ENCODE measurements around the gene FAM149B1. TPM values are rescaled to one million over a fixed set of nuclear protein-coding genes. Genes with fewer than 3 reads are reported as not detected.

The FAM149B1 gene
- total RNA-seq, 2 donors from 2014 or later = 4.9 to 17.1 TPM

DNA sequence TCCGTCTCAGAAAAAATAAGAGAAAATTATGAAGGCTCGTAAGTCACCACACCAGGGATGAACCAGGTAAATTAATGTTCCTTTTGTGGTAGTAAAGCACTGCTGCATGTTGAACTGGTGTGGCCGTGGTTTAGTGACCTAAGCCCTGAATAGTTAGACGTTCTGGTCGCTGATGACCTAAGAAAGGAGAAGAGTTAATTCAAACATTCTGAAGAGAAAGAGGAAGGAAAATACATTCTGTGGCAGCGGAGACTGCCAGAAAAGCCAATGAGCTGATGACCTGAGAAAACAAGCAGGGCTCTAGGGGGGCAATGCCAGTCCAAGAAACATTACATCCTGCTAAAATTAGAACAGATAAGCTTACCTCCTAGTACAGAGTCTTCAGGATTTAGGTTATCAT is 61.6 kb downstream of the FAM149B1 start:
- Histone ChIP-seq H3K36me3 (replicated peaks in 1 of 2; ENCODE audit: insufficient read depth in 1 of 2, low read depth in 2 of 2) (no peaks in the 10 kb centered on the region), H3K9me3 (no peaks in the 10 kb centered on the region), H3K4me1 (no peaks in the 10 kb centered on the region), H3K4me3 (no peak overlapping the region), H3K27me3 (no peaks in the 10 kb centered on the region), H3K27ac (no peak overlapping the region)
- 80 to 89% methylated on average over 6 of the region's 6 CpGs for WGBS, 2 donors
- intact Hi-C loops (cut with DNase I) = no loop called here
- TF ChIP-seq, protein P1, sequence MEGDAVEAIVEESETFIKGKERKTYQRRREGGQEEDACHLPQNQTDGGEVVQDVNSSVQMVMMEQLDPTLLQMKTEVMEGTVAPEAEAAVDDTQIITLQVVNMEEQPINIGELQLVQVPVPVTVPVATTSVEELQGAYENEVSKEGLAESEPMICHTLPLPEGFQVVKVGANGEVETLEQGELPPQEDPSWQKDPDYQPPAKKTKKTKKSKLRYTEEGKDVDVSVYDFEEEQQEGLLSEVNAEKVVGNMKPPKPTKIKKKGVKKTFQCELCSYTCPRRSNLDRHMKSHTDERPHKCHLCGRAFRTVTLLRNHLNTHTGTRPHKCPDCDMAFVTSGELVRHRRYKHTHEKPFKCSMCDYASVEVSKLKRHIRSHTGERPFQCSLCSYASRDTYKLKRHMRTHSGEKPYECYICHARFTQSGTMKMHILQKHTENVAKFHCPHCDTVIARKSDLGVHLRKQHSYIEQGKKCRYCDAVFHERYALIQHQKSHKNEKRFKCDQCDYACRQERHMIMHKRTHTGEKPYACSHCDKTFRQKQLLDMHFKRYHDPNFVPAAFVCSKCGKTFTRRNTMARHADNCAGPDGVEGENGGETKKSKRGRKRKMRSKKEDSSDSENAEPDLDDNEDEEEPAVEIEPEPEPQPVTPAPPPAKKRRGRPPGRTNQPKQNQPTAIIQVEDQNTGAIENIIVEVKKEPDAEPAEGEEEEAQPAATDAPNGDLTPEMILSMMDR (IDR thresholded peaks at IDR 0.05) = no peak
- no peak for TF ChIP-seq POLR2A (IDR thresholded peaks at IDR 0.05)
- DNase-seq = peak in 1 of 4 donors; percentile 8
- no peak for ATAC-seq

DNA sequence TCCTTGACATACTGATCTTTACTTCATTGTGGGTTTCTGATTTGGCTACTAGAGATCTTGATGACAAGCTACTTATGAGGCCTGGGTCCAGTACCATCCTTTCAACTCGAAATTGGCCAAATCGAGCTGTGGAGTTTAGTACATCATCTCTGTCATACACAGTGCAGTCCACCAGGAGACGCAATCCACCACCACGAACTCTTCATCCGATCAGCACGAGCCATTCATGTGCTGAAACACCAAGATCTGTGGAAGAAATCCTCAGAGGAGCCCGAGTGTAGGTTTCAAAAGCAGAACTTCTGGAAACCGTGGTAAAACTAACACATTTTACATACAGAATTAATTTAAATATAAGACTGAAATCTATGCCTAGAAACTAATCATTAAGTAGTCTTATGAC is 65.0 kb downstream of the FAM149B1 start:
- Histone ChIP-seq H3K9me3 (no peaks in the 10 kb centered on the region), H3K27ac (no peak overlapping the region), H3K36me3 (replicated peaks in 1 of 2; ENCODE audit: insufficient read depth in 1 of 2, low read depth in 2 of 2) (peaks cover 0 to 1% of the 10 kb centered on the region in 2 donors), H3K4me1 (no peaks in the 10 kb centered on the region), H3K27me3 (no peaks in the 10 kb centered on the region), H3K4me3 (no peak overlapping the region)
- DNase-seq (no peak), ATAC-seq (no peak)
- intact Hi-C loops (cut with DNase I) = no loop called here
- 82 to 86% methylated on average over 8 of the region's 8 CpGs for WGBS, 2 donors
- TF ChIP-seq, protein P1 (IDR thresholded peaks at IDR 0.05) = no peak
- TF ChIP-seq POLR2A (IDR thresholded peaks at IDR 0.05) = no peak

DNA sequence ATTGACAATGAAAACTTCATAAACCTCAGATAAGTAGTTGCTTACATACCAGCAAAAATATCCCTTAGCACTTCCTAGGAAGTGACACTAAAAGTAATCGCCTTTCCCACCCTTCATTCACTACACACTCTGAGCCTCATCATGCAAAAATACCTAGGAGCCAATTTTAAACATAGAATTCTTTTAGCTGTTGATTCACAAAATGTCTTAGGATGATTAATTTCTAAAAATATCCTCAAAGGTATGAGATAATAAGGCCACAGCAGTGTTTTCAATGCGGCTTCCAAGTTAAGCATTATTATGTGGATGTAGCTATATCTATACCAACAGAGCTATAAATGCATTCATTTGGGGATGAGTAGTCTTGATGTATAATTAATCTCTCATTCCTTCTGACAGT is 66.0 kb downstream of the FAM149B1 start:
- peaks cover 0 to 1% of the 10 kb centered on the region in 2 donors for H3K36me3 ChIP-seq (replicated peaks in 1 of 2; ENCODE audit: insufficient read depth in 1 of 2, low read depth in 2 of 2)
- ATAC-seq = no peak

DNA sequence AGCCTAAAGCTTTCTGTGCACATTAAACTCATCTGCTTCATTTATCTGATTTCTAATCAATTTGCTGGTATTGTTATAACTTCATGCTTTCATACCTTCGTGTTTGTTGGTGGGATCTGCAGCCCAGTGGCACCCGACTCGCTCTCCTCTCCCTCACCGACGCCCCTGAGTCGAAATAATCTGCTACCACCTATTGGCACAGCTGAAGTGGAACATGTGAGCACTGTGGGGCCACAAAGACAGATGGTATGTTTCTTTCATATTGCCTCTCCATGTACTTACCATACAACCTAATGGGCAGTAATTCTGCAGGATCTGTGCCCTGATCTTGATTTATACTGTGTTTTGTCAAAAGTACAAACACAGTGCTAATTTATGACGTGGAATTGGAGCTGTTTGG is 66.8 kb downstream of the FAM149B1 start:
- ATAC-seq (no peak), DNase-seq (no peak)
- peaks cover 0 to 1% of the 10 kb centered on the region in 2 donors for H3K36me3 ChIP-seq (replicated peaks in 1 of 2; ENCODE audit: insufficient read depth in 1 of 2, low read depth in 2 of 2)
- H3K27ac ChIP-seq = no peak overlapping the region
- H3K9me3 ChIP-seq = no peaks in the 10 kb centered on the region
- TF ChIP-seq, protein P1 (IDR thresholded peaks at IDR 0.05) = no peak
- no peak for TF ChIP-seq POLR2A (IDR thresholded peaks at IDR 0.05)
- H3K4me3 ChIP-seq = no peak overlapping the region
- 83% methylated on average over 7 of the region's 7 CpGs for WGBS, 2 donors
- H3K27me3 ChIP-seq = no peaks in the 10 kb centered on the region
- H3K4me1 ChIP-seq = no peaks in the 10 kb centered on the region
- intact Hi-C loops (cut with DNase I) = no loop called here

More for the DNA sequence above, 66.0 kb downstream of the FAM149B1 start:
- intact Hi-C loops (cut with DNase I) = no loop called here
- WGBS, 2 donors = 83 to 87% methylated on average over 2 of the region's 2 CpGs
- H3K9me3 ChIP-seq = no peaks in the 10 kb centered on the region
- TF ChIP-seq POLR2A (IDR thresholded peaks at IDR 0.05) = no peak
- TF ChIP-seq, protein P1 (IDR thresholded peaks at IDR 0.05) = no peak
- H3K27me3 ChIP-seq = no peaks in the 10 kb centered on the region
- no peak for DNase-seq
- no peak overlapping the region for H3K4me3 ChIP-seq
- no peaks in the 10 kb centered on the region for H3K4me1 ChIP-seq
- no peak overlapping the region for H3K27ac ChIP-seq

GRCh38 chr10:73238990-73239566 is 71.2 kb downstream of the FAM149B1 start:
- H3K9me3 ChIP-seq = no peaks in the 10 kb centered on the region
- intact Hi-C loops (cut with DNase I) = no loop called here
- no peak for DNase-seq
- no peak overlapping the region for H3K27ac ChIP-seq
- no peaks in the 10 kb centered on the region for H3K4me1 ChIP-seq
- TF ChIP-seq POLR2A (IDR thresholded peaks at IDR 0.05) = no peak
- TF ChIP-seq, protein P1 (IDR thresholded peaks at IDR 0.05) = no peak
- no peak overlapping the region for H3K4me3 ChIP-seq
- ATAC-seq = no peak
- 91 to 94% methylated on average over 5 of the region's 5 CpGs for WGBS, 2 donors
- no peaks in the 10 kb centered on the region for H3K27me3 ChIP-seq
- peaks cover 0 to 20% of the 10 kb centered on the region in 2 donors for H3K36me3 ChIP-seq (replicated peaks in 1 of 2; ENCODE audit: insufficient read depth in 1 of 2, low read depth in 2 of 2)
